Measurements from ENCODE around the gene FIS1. TPM values are rescaled to one million over a fixed set of nuclear protein-coding genes. Genes with fewer than 3 reads are reported as not detected.

FIS1 gene
- total RNA-seq, 1 donor from 2014 or later: 142 TPM

GRCh38 chr7:101233907-101234547 lies 10.9 kb downstream of the FIS1 start:
- Mint-ChIP-seq H3K27me3 (ENCODE audit: unreplicated experiment) (no peaks in the 10 kb centered on the region), H3K27ac (ENCODE audit: unreplicated experiment) (no peak overlapping the region), H3K9me3 (ENCODE audit: unreplicated experiment) (no peaks in the 10 kb centered on the region), H3K4me1 (ENCODE audit: unreplicated experiment) (peaks cover 2% of the 10 kb centered on the region), H3K36me3 (ENCODE audit: unreplicated experiment) (peaks cover 7% of the 10 kb centered on the region), H3K4me3 (ENCODE audit: unreplicated experiment) (no peak overlapping the region)
- no peak for DNase-seq (ENCODE audit: extremely low spot score, unreplicated experiment)
- TF ChIP-seq CTCF (IDR thresholded peaks at IDR 0.05): no peak

- Mint-ChIP-seq H3K9me3 (ENCODE audit: unreplicated experiment) (no peaks in the 10 kb centered on the region), H3K27ac (ENCODE audit: unreplicated experiment) (no peak overlapping the region), H3K27me3 (ENCODE audit: unreplicated experiment) (no peaks in the 10 kb centered on the region), H3K36me3 (ENCODE audit: unreplicated experiment) (peaks cover 11% of the 10 kb centered on the region), H3K4me3 (ENCODE audit: unreplicated experiment) (no peak overlapping the region), H3K4me1 (ENCODE audit: unreplicated experiment) (peaks cover 2% of the 10 kb centered on the region)
- no peak for DNase-seq (ENCODE audit: extremely low spot score, unreplicated experiment)
- TF ChIP-seq CTCF (IDR thresholded peaks at IDR 0.05): no peak
These were observed 12.6 kb downstream of the FIS1 start for GRCh38 chr7:101232141-101232850.

- H3K9me3 Mint-ChIP-seq (ENCODE audit: unreplicated experiment): no peaks in the 10 kb centered on the region
- no peak for DNase-seq (ENCODE audit: extremely low spot score, unreplicated experiment)
- TF ChIP-seq CTCF (IDR thresholded peaks at IDR 0.05): no peak
- H3K4me3 Mint-ChIP-seq (ENCODE audit: unreplicated experiment): no peak overlapping the region
- H3K4me1 Mint-ChIP-seq (ENCODE audit: unreplicated experiment): peaks cover 2% of the 10 kb centered on the region
- H3K27me3 Mint-ChIP-seq (ENCODE audit: unreplicated experiment): no peaks in the 10 kb centered on the region
- no peak overlapping the region for H3K27ac Mint-ChIP-seq (ENCODE audit: unreplicated experiment)
- H3K36me3 Mint-ChIP-seq (ENCODE audit: unreplicated experiment): peaks cover 14% of the 10 kb centered on the region
These were observed 13.2 kb downstream of the FIS1 start for GRCh38 chr7:101231644-101232043.

GRCh38 chr7:101226721-101227120 lies 18.2 kb downstream of the FIS1 start:
- no peak overlapping the region for H3K27ac Mint-ChIP-seq (ENCODE audit: unreplicated experiment)
- no peaks in the 10 kb centered on the region for H3K27me3 Mint-ChIP-seq (ENCODE audit: unreplicated experiment)
- no peaks in the 10 kb centered on the region for H3K9me3 Mint-ChIP-seq (ENCODE audit: unreplicated experiment)
- DNase-seq (ENCODE audit: extremely low spot score, unreplicated experiment): no peak
- H3K36me3 Mint-ChIP-seq (ENCODE audit: unreplicated experiment): peaks cover 29% of the 10 kb centered on the region
- no peak for TF ChIP-seq CTCF (IDR thresholded peaks at IDR 0.05)
- no peak overlapping the region for H3K4me3 Mint-ChIP-seq (ENCODE audit: unreplicated experiment)
- peaks cover 3% of the 10 kb centered on the region for H3K4me1 Mint-ChIP-seq (ENCODE audit: unreplicated experiment)

- H3K9me3 Mint-ChIP-seq (ENCODE audit: unreplicated experiment): no peaks in the 10 kb centered on the region
- TF ChIP-seq CTCF (IDR thresholded peaks at IDR 0.05): no peak
- H3K4me3 Mint-ChIP-seq (ENCODE audit: unreplicated experiment): no peak overlapping the region
- peaks cover 29% of the 10 kb centered on the region for H3K36me3 Mint-ChIP-seq (ENCODE audit: unreplicated experiment)
- no peak overlapping the region for H3K27ac Mint-ChIP-seq (ENCODE audit: unreplicated experiment)
- no peak for DNase-seq (ENCODE audit: extremely low spot score, unreplicated experiment)
- no peaks in the 10 kb centered on the region for H3K27me3 Mint-ChIP-seq (ENCODE audit: unreplicated experiment)
- H3K4me1 Mint-ChIP-seq (ENCODE audit: unreplicated experiment): peaks cover 2% of the 10 kb centered on the region
These were observed 19.2 kb downstream of the FIS1 start for GRCh38 chr7:101225650-101226049.

Measured in osteocyte (in vitro differentiated cells).